Activated B cell treated with CpG ODN at 0.5 μM for 24 hours (primary cell): ENCODE results near the gene HDAC4. TPM values are rescaled to one million over a fixed set of nuclear protein-coding genes. Genes with fewer than 3 reads are reported as not detected.
A peak's percentile ranks its signal among the peaks of the same experiment; 100 is the strongest.

Experiments used
- ATAC-seq: fragments of 200-7000 bp; cut with Tn5 transposase; one replicate; pipeline ENCODE4 v1.10.0; 2021; ENCODE audit warnings: low read depth, mild to moderate bottlenecking, moderate library complexity
- CTCF ChIA-PET: fragments of 350-600 bp; sonication (Branson Sonifier 250); formaldehyde crosslinking; loops from one replicate; lab custom pipeline; 2021; ENCODE audit warnings: antibody characterized with exemption; lab: Charles Lee
- POLR2A ChIA-PET: fragments of 350-600 bp; sonication (Branson Sonifier 250); formaldehyde crosslinking; loops from one replicate; lab custom pipeline; 2021; ENCODE audit warnings: antibody characterized with exemption; lab: Charles Lee
- DNase-seq: peaks from one replicate; pipeline ENCODE4 v3.0.0; 2022
- H3K27ac Mint-ChIP-seq: one replicate; pipeline ENCODE4 v1.8.0; 2020; ENCODE audit warnings: mixed read lengths
- H3K27me3 Mint-ChIP-seq: one replicate; pipeline ENCODE4 v1.8.0; 2021; ENCODE audit warnings: mixed read lengths
- H3K36me3 Mint-ChIP-seq: one replicate; pipeline ENCODE4 v1.8.0; 2021; ENCODE audit warnings: low read depth, mixed read lengths
- H3K4me1 Mint-ChIP-seq: one replicate; pipeline ENCODE4 v1.8.0; 2021; ENCODE audit warnings: mixed read lengths
- H3K4me3 Mint-ChIP-seq: one replicate; pipeline ENCODE4 v1.8.0; 2020; ENCODE audit warnings: mild to moderate bottlenecking, mixed read lengths
- H3K9me3 Mint-ChIP-seq: one replicate; pipeline ENCODE4 v1.8.0; 2020; ENCODE audit warnings: mixed read lengths
- intact Hi-C: fragments of 100-400 bp; cut with micrococcal nuclease; formaldehyde crosslinking; loops from one replicate; pipeline ENCODE4 v1.15.1; 2024
- total RNA-seq: library from RNA; stranded (reverse); gene quantifications from 2 replicates; pipeline ENCODE4 v1.2.3, GENCODE V29; 2022
- TF ChIP-seq, protein P1 (sequence below): fragments of 200-600 bp; IDR thresholded peaks from one replicate; pipeline ENCODE4 v1.8.0; 2022; ENCODE audit warnings: antibody characterized with exemption, mild to moderate bottlenecking

The HDAC4 gene
- total RNA-seq, 1 donor from 2014 or later = 31.9 TPM

DNA sequence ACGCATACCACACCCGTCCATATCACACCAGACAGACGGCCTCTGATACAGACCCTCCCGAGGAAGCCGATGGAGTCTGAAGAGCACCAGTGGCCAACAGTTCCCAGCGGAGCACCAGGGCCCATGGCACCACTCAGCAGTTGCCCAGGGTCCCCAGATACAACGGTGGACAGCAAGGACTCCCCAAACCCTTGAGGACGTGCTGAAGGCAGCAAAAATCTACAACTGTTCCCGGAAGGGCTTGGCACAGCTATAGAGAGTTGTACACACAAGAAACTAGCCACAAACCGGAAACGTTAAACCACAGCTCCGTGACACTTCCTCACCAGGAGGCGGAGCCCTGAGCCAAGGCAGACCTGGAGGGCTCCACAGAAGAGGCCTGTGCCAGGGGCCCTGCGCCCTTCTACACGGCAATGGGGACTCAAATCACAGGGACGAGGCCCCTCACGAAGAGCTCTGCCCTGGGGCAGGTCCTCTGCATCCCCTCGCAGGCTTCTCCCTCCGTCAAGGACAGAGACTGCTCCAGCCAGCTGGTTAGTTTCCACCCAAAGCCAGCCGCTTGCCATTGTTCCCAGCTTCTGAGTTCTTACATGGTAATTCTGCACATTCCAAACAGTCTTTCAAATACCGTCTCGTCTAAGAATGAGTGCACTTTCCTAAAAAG lies 133.4 kb downstream of the HDAC4 start:
- ATAC-seq (peak; percentile 96), DNase-seq (peak; percentile 75)
- Mint-ChIP-seq H3K27me3 (peaks cover 55% of the 10 kb centered on the region), H3K27ac (peak overlapping the region; percentile 44), H3K9me3 (no peaks in the 10 kb centered on the region), H3K36me3 (no peaks in the 10 kb centered on the region), H3K4me3 (peak overlapping the region; percentile 73), H3K4me1 (peaks cover 59% of the 10 kb centered on the region)
- POLR2A ChIA-PET = interaction anchor here (0.8 to 2.1 kb wide), 10 partner anchors 26 to 759 kb away, joined by 3 to 14 read pairs (median 4); partner anchors contain the start of gene HDAC4
- intact Hi-C loops = loop anchor here (1.0 to 5.0 kb wide), 7 partner anchors 8 to 615 kb away; no protein-coding TSS in a partner anchor
- CTCF ChIA-PET = interaction anchor here (0.6 to 2.9 kb wide), 18 partner anchors 9 to 725 kb away, joined by 3 to 25 read pairs (median 3); no protein-coding TSS in a partner anchor
- TF ChIP-seq, protein P1, sequence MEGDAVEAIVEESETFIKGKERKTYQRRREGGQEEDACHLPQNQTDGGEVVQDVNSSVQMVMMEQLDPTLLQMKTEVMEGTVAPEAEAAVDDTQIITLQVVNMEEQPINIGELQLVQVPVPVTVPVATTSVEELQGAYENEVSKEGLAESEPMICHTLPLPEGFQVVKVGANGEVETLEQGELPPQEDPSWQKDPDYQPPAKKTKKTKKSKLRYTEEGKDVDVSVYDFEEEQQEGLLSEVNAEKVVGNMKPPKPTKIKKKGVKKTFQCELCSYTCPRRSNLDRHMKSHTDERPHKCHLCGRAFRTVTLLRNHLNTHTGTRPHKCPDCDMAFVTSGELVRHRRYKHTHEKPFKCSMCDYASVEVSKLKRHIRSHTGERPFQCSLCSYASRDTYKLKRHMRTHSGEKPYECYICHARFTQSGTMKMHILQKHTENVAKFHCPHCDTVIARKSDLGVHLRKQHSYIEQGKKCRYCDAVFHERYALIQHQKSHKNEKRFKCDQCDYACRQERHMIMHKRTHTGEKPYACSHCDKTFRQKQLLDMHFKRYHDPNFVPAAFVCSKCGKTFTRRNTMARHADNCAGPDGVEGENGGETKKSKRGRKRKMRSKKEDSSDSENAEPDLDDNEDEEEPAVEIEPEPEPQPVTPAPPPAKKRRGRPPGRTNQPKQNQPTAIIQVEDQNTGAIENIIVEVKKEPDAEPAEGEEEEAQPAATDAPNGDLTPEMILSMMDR = no peak

DNA sequence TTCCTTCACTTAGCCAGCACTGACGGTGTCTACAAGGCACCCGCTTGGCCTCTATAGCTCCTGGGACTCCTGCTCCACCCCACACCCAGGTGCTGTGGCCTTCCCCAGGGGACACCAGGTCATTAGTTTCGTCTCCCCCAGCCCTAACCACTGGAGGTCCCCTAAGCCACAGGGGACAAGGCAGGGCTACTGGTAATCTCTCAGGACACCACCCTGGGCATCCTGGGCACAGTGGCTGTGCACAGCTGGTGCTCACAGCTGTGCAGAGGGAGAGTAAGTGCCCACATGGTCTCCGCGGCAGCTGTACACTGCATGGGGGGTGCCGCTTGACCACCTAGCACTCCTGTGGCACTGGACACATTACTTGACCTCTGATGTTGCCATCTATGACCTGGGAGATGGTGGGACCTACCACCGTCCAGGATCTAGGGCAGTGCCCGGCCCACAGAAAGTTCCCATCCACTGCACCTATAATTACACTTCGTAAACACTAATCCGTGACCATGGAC lies 134.0 kb downstream of the HDAC4 start:
- ATAC-seq (peak; percentile 15), DNase-seq (no peak)
- TF ChIP-seq, protein P1 = no peak
- CTCF ChIA-PET = interaction anchor here (0.6 to 2.9 kb wide), 17 partner anchors 8 to 726 kb away, joined by 3 to 25 read pairs (median 3); no protein-coding TSS in a partner anchor
- no peaks in the 10 kb centered on the region for H3K36me3 Mint-ChIP-seq
- intact Hi-C loops = loop anchor here (1.0 to 5.0 kb wide), 7 partner anchors 8 to 615 kb away; no protein-coding TSS in a partner anchor
- POLR2A ChIA-PET = interaction anchor here (0.7 to 2.1 kb wide), 9 partner anchors 26 to 759 kb away, joined by 3 to 14 read pairs (median 4); partner anchors contain the start of gene HDAC4
- no peaks in the 10 kb centered on the region for H3K9me3 Mint-ChIP-seq
- peaks cover 61% of the 10 kb centered on the region for H3K4me1 Mint-ChIP-seq
- H3K27me3 Mint-ChIP-seq = peaks cover 52% of the 10 kb centered on the region
- H3K27ac Mint-ChIP-seq = peak overlapping the region; percentile 44
- peak overlapping the region; percentile 73 for H3K4me3 Mint-ChIP-seq

DNA sequence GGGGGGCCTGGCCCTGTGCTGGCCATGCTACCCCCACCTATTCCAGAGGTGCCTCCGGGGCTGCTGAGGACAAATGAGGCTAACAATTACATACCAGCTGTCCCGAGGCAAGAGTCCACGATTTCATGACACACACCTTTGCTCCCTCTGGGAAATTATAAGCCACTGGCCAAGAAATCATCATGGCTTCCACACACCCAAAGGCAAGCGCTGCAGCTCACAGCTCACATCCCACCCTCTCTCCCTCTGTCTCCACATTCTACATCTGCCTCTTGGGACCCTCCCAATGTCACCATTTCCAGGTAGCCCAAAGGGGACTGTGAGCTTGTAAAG lies 134.4 kb downstream of the HDAC4 start:
- Mint-ChIP-seq H3K27ac (no peak overlapping the region), H3K9me3 (no peaks in the 10 kb centered on the region), H3K36me3 (no peaks in the 10 kb centered on the region), H3K4me1 (peaks cover 61% of the 10 kb centered on the region), H3K4me3 (peak overlapping the region; percentile 73), H3K27me3 (peaks cover 48% of the 10 kb centered on the region)
- ATAC-seq (no peak), DNase-seq (no peak)
- ChIA-PET POLR2A (interaction anchor here (0.7 to 2.1 kb wide), 5 partner anchors 27 to 645 kb away, joined by 3 to 14 read pairs (median 5); partner anchors contain the start of gene HDAC4), CTCF (interaction anchor here (1.0 to 2.9 kb wide), 4 partner anchors 27 to 131 kb away, joined by 3 to 25 read pairs (median 8); no protein-coding TSS in a partner anchor)
- intact Hi-C loops = loop anchor here (5.0 kb wide), 1 partner anchor 36 kb away; no protein-coding TSS in a partner anchor
- TF ChIP-seq, protein P1 = no peak

DNA sequence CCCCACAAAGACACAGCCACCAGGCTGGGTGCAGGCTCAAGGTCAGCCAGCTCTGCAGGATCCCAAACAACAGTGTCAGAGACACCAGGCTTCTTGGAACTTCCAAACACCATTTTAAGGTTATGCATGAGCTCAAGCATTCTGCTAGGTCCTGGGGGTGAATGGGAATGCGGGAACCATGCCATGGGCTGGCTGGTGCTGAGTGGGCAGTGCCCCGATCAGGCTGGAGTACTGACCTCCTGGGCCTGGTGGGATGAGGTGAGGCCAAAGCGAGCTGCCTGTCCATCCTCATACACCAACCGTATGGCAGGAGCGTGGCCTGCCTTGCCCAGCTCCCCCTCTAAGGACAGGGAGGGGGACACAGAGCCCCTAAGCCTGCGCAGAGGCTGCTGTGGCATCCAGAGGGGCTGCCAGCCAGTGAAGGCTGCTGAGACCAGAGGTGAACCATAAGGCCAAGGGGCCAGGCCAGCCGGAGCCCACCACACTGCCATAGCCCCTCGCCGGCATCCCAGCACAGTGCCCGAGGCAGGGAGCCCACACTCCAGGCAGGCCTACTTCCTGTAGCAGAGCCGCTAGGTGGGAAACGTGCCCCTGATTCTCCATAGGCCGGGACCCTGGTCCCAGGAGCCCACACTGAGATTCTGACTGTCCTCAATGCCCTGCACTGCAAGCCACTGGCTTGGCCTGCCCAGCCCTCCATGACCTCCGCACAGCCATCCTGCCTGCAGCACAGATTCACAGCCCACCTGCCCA lies 135.0 kb downstream of the HDAC4 start:
- Mint-ChIP-seq H3K27ac (no peak overlapping the region), H3K27me3 (peaks cover 52% of the 10 kb centered on the region), H3K4me1 (peaks cover 61% of the 10 kb centered on the region), H3K36me3 (no peaks in the 10 kb centered on the region), H3K9me3 (no peaks in the 10 kb centered on the region), H3K4me3 (no peak overlapping the region)
- no peak for ATAC-seq
- POLR2A ChIA-PET = interaction anchor here (0.7 to 0.9 kb wide), 2 partner anchors 115 to 646 kb away, joined by 3 to 4 read pairs; no protein-coding TSS in a partner anchor
- CTCF ChIA-PET = interaction anchor here (2.0 to 2.9 kb wide), 2 partner anchors 28 to 132 kb away, joined by 12 to 25 read pairs; no protein-coding TSS in a partner anchor
- intact Hi-C loops = loop anchor here (5.0 kb wide), 1 partner anchor 36 kb away; no protein-coding TSS in a partner anchor
- TF ChIP-seq, protein P1 = no peak
- no peak for DNase-seq
